ENCODE measurements around the gene CD164L2. TPM values are rescaled to one million over a fixed set of nuclear protein-coding genes. Genes with fewer than 3 reads are reported as not detected.

The CD164L2 gene
- total and polyA plus RNA-seq, 2 donors (not counting 1 experiment from before 2014, with no cell fraction given) = not detected

GRCh38 chr1:27356277-27356618 lies 26.9 kb downstream of the CD164L2 start:
- peak overlapping the region in 1 of 5 experiments; percentile 63 for H3K4me3 ChIP-seq (ENCODE audit: control extremely low read depth in 1 of 5, extremely low read depth in 1 of 5, insufficient read depth in 1 of 5, low read depth in 2 of 5, low read length in 4 of 5)
- Mint-ChIP-seq H3K27me3 (no peaks in the 10 kb centered on the region), H3K4me3 (peak overlapping the region; percentile 71), H3K27ac (peak overlapping the region; percentile 71), H3K9me3 (ENCODE audit: insufficient read depth) (no peaks in the 10 kb centered on the region), H3K4me1 (peaks cover 44% of the 10 kb centered on the region)
- H3K27ac ChIP-seq (ENCODE audit: low read length in 2 of 2) = no peak overlapping the region
- ChIA-PET POLR2A (interaction anchor here (2.2 kb wide), 2 partner anchors 15 to 31 kb away, joined by 6 to 16 read pairs; partner anchors contain the start of gene SYTL1), CTCF (interaction anchor here (1.0 to 11.1 kb wide), 10 partner anchors 13 to 250 kb away, joined by 3 to 135 read pairs (median 38); partner anchors contain the start of genes CD164L2, GPR3, MAP3K6 and SYTL1)
- H3K27me3 ChIP-seq (replicated peaks in 1 of 4; ENCODE audit: control extremely low read depth in 1 of 4, control insufficient read depth in 3 of 4, insufficient read depth in 4 of 4, low read length in 3 of 4) = no peaks in the 10 kb centered on the region
- H4K20me1 ChIP-seq (ENCODE audit: control insufficient read depth, insufficient read depth, low read length, poor library complexity, severe bottlenecking) = peaks cover 8% of the 10 kb centered on the region
- H3K4me1 ChIP-seq (ENCODE audit: control insufficient read depth in 2 of 2, insufficient read depth in 2 of 2, low read length in 2 of 2) = peaks cover 36 to 54% of the 10 kb centered on the region in 2 donors
- intact Hi-C loops (cut with micrococcal nuclease) = loop anchor here (2.0 kb wide), 1 partner anchor 23 kb away; no protein-coding TSS in a partner anchor
- peaks cover 0 to 10% of the 10 kb centered on the region in 2 experiments for H3K36me3 ChIP-seq (replicated peaks in 1 of 2; ENCODE audit: control extremely low read depth in 1 of 2, control insufficient read depth in 1 of 2, extremely low read depth in 1 of 2, insufficient read depth in 2 of 2, low read length in 1 of 2)
- DNase-seq (no peak), ATAC-seq (ENCODE audit: low read depth) (no peak)
- peak overlapping the region; percentile 12 for H2AFZ ChIP-seq (ENCODE audit: insufficient read depth, low read depth, low read length, poor library complexity, severe bottlenecking)
- WGBS (ENCODE audit: insufficient coverage) = 94% methylated on average over 12 of the region's 13 CpGs
- H3K4me2 ChIP-seq (replicated peaks; ENCODE audit: low read depth, low read length, poor library complexity, severe bottlenecking) = peak overlapping the region; percentile 95
- H3K79me2 ChIP-seq (ENCODE audit: control insufficient read depth, insufficient read depth, low read length) = no peaks in the 10 kb centered on the region
- H3K9me3 ChIP-seq (ENCODE audit: control extremely low read depth in 1 of 3, control insufficient read depth in 2 of 3, insufficient read depth in 1 of 3, low read length in 2 of 3) = no peaks in the 10 kb centered on the region
- TF ChIP-seq CTCF (IDR thresholded peaks at IDR 0.05) = no peak
- TF ChIP-seq EZH2 (IDR thresholded peaks at IDR 0.05; ENCODE audit: borderline replicate concordance, insufficient read depth, low read depth, low read length, poor library complexity, severe bottlenecking) = no peak
- no peak overlapping the region for H3K9ac ChIP-seq (ENCODE audit: low read length)

- intact Hi-C loops (cut with micrococcal nuclease) = loop anchor here (2.0 kb wide), 1 partner anchor 23 kb away; no protein-coding TSS in a partner anchor
- ChIA-PET POLR2A (no interaction called here), CTCF (interaction anchor here (1.0 to 11.1 kb wide), 10 partner anchors 13 to 251 kb away, joined by 3 to 135 read pairs (median 38); partner anchors contain the start of genes CD164L2, GPR3, MAP3K6 and SYTL1)
- H3K36me3 ChIP-seq (replicated peaks in 1 of 2; ENCODE audit: control extremely low read depth in 1 of 2, control insufficient read depth in 1 of 2, extremely low read depth in 1 of 2, insufficient read depth in 2 of 2, low read length in 1 of 2) = peaks cover 0 to 15% of the 10 kb centered on the region in 2 experiments
- H3K79me2 ChIP-seq (ENCODE audit: control insufficient read depth, insufficient read depth, low read length) = no peaks in the 10 kb centered on the region
- no peaks in the 10 kb centered on the region for H3K9me3 ChIP-seq (ENCODE audit: control extremely low read depth in 1 of 3, control insufficient read depth in 2 of 3, insufficient read depth in 1 of 3, low read length in 2 of 3)
- H3K4me3 ChIP-seq (ENCODE audit: control extremely low read depth in 1 of 5, extremely low read depth in 1 of 5, insufficient read depth in 1 of 5, low read depth in 2 of 5, low read length in 4 of 5) = no peak overlapping the region
- H3K27me3 ChIP-seq (replicated peaks in 1 of 4; ENCODE audit: control extremely low read depth in 1 of 4, control insufficient read depth in 3 of 4, insufficient read depth in 4 of 4, low read length in 3 of 4) = no peaks in the 10 kb centered on the region
- no peak for ATAC-seq (ENCODE audit: low read depth)
- H3K4me2 ChIP-seq (replicated peaks; ENCODE audit: low read depth, low read length, poor library complexity, severe bottlenecking) = peak overlapping the region; percentile 95
- Mint-ChIP-seq H3K9me3 (ENCODE audit: insufficient read depth) (no peaks in the 10 kb centered on the region), H3K4me3 (peak overlapping the region; percentile 71), H3K27me3 (no peaks in the 10 kb centered on the region), H3K4me1 (peaks cover 44% of the 10 kb centered on the region), H3K27ac (peak overlapping the region; percentile 75)
- no peak overlapping the region for H2AFZ ChIP-seq (ENCODE audit: insufficient read depth, low read depth, low read length, poor library complexity, severe bottlenecking)
- H4K20me1 ChIP-seq (ENCODE audit: control insufficient read depth, insufficient read depth, low read length, poor library complexity, severe bottlenecking) = peaks cover 8% of the 10 kb centered on the region
- WGBS (ENCODE audit: insufficient coverage) = 75% methylated on average over 4 of the region's 5 CpGs
- peaks cover 36 to 52% of the 10 kb centered on the region in 2 donors for H3K4me1 ChIP-seq (ENCODE audit: control insufficient read depth in 2 of 2, insufficient read depth in 2 of 2, low read length in 2 of 2)
- DNase-seq = no peak
- TF ChIP-seq CTCF (IDR thresholded peaks at IDR 0.05) (no peak), EZH2 (IDR thresholded peaks at IDR 0.05; ENCODE audit: borderline replicate concordance, insufficient read depth, low read depth, low read length, poor library complexity, severe bottlenecking) (no peak)
- H3K27ac ChIP-seq (ENCODE audit: low read length in 2 of 2) = no peak overlapping the region
- no peak overlapping the region for H3K9ac ChIP-seq (ENCODE audit: low read length)
Measured at GRCh38 chr1:27355683-27356082, 27.4 kb downstream of the CD164L2 start.
